T47D (cell line): ENCODE measurements around the gene TAS1R1.
A peak's percentile ranks its signal among the peaks of the same experiment; 100 is the strongest.

Experiments used
- DNase-seq, 2 experiments: peaks; one replicate each; pipeline versions ENCODE4 v3.0.0 to v3.0.0-alpha.2; 2011 to 2012; ENCODE audit warnings: low read depth in 1 of 2, low spot score in 1 of 2
- JUND ChIP-seq: IDR thresholded peaks from 2 replicates; pipeline ENCODE4 v1.6.1; 2012; ENCODE audit warnings: low read depth
- in situ Hi-C: cut with HindIII; loops from 2 replicates; pipeline ENCODE4 v1.10.0; 2016; ENCODE audit warnings: low sequenced_read_pairs, low pct_unique_long_range_greater_than_20kb

The TAS1R1 gene

DNA sequence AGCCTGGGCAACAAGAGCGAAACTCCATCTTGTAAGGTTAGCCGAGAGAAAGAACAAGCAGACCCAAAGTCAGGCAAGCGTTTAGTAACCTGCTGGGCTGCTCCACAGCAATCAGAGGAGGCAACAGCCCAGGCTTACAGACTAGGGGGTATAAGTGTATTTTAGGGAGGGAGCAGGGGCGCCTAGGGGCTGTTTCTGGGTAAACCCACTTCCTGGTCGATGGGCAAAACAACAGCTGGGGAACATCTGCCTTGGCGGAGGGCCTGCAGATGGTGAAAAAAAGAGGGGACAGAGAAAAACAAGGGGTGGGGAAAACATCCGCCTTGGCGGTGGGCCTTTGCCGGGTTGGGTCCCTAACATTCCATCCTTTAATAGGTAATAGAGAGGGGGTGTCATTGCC is 5.2 kb downstream of the TAS1R1 start:
- DNase-seq = no peak
- in situ Hi-C loops = no loop called here
- TF ChIP-seq JUND = no peak

DNA sequence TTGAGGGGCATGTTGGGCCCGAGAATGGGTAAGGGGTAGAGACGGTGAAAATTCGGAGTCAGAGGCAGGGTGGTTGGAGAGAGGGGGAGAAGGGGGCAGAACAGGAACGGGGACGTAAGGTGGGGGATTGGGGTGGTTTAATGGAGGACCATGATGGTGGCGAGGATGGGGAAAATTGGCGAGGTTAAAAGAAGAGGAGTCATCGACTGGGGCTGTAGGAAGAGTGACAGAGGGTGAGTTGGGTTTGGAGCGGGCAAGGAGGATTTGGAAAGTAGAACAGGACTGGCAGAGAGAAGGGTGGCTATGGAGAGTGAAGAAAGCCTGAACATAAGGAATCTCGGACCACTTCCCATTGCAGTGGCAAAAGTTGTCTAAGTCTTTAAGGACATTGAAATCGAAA is 13.9 kb downstream of the TAS1R1 start:
- no peak for TF ChIP-seq JUND
- in situ Hi-C loops = no loop called here
- DNase-seq = no peak

DNA sequence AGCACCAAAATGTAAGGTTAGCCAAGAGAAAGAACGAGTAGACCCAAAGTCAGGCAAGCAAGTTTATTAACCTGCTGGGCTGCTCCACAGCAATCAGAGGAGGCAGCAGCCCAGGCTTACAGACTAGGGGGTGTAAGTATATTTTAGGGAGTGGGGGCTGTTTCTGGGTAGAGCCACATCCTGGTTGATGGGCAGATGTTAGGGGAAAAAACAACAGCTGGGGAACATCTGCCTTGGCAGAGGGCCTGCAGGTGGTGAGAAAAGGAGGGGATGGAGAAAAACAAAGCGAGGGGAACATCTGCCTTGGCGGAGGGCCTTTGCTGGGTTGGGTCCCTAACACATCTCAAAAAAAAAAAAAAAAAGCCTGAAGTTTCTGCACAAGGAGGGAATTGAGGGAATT is 15.0 kb downstream of the TAS1R1 start:
- TF ChIP-seq JUND = no peak
- DNase-seq = no peak
- in situ Hi-C loops = no loop called here

DNA sequence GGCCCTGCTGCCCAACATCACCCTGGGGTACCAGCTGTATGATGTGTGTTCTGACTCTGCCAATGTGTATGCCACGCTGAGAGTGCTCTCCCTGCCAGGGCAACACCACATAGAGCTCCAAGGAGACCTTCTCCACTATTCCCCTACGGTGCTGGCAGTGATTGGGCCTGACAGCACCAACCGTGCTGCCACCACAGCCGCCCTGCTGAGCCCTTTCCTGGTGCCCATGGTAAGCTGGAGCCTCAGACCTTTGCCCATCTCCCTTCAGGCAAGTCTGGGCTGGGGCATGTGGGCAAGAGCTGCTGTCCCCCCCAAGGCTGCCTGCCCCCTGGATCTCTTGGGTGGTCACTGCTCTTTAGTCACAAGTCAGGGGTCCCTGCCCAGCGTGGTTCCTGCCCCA is 15.9 kb downstream of the TAS1R1 start:
- TF ChIP-seq JUND = no peak
- no peak for DNase-seq
- in situ Hi-C loops = no loop called here

DNA sequence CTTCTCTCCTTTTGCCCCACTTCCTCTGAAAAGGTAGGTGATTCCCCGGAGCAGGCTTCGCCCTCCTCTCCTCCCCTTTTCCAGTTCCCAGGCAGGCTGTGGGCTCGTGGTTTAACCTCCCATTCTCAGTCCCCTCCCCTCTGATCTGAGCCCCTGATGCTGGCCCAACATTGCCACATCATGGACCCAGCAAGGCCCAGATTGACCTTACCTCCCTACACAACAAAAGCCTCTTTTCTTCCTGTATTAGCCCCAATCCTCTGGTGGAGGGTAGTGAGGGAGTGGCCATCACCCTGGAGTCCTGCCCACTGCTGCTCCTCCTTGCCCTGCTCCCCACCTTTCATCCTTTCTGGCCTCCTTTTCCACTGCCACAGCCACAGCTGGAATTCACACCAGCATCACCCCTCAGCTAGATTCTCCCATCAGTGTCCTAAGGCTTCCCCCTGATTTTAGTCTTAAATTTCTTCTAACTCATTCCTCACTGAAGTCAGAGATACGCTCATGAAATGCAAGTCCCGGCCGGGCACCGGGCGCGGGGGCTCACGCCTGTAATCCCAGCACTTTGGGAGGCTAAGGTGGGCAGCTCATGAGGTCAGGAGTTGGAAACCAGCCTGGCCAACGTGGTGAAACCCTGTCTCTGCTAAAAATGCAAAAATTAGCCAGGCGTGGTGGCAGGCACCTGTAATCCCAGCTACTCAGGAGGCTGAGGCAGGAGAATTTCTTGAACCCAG is 17.7 kb downstream of the TAS1R1 start:
- no peak for TF ChIP-seq JUND
- DNase-seq = no peak
- in situ Hi-C loops = no loop called here

DNA sequence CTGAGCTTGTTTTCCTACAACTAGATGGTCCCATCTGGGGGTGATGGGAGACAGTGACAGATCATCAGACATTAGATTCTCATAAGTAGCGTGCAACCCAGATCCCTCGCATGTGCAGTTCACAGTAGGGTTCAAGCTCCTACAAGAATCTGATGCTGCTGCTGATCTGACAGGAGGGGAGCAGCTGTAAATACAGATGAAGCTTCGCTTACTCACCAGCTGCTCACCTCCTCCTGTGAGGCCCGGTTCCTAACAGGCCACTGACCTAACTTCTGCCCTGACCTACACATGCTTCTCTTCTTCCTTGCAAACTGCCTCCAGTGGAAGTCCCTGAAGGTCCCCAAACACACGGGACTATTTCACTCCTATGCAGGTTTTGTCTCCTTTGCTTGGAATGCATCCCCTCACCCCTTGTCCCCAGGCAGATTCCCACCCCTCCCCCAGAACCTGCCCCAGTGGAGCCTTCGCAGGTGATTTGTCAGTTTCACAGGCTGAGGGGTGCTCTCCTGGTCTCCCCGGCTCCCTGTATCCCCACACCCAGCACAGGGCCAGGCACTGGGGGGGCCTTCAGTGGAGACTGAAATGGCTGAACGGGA is 19.0 kb downstream of the TAS1R1 start:
- in situ Hi-C loops = no loop called here
- no peak for DNase-seq
- no peak for TF ChIP-seq JUND

DNA sequence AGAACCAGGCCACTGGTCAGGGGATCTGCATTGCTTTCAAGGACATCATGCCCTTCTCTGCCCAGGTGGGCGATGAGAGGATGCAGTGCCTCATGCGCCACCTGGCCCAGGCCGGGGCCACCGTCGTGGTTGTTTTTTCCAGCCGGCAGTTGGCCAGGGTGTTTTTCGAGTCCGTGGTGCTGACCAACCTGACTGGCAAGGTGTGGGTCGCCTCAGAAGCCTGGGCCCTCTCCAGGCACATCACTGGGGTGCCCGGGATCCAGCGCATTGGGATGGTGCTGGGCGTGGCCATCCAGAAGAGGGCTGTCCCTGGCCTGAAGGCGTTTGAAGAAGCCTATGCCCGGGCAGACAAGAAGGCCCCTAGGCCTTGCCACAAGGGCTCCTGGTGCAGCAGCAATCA is 19.7 kb downstream of the TAS1R1 start:
- no peak for TF ChIP-seq JUND
- no peak for DNase-seq
- in situ Hi-C loops = no loop called here

DNA sequence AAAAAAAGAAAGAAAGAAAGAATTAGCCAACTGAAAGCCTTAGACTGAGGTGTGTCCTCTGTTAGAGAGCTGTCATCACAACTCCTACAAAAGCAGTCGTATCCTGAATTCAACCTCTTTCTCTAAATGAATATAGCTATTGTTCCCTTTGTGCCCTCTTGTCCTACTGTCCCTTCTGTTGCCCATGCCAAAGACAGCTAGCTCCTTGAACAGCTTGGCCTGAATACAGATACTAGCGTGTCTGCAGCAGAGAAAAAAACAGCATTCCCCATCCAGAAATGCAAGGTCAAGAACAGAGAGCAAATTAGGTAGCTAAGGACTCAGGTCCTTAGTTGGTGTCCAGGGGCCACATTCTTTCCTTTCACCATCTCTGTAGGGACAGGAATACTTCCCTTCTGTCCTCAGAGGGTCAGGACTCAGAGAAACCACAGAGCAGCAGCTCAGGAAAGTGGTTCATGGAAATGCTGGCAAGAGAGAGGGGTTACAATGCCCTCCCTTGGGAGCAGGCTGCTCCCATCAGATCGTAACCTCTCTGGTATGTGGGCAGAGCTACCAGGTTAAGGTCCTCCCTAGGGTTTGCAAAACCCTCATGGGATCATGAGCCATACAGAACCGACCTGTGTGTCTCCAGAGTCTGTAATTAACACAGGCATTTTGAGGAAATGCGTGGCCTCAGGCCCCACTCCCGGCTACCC is 22.9 kb downstream of the TAS1R1 start:
- no peak for TF ChIP-seq JUND
- DNase-seq = no peak
- in situ Hi-C loops = no loop called here

DNA sequence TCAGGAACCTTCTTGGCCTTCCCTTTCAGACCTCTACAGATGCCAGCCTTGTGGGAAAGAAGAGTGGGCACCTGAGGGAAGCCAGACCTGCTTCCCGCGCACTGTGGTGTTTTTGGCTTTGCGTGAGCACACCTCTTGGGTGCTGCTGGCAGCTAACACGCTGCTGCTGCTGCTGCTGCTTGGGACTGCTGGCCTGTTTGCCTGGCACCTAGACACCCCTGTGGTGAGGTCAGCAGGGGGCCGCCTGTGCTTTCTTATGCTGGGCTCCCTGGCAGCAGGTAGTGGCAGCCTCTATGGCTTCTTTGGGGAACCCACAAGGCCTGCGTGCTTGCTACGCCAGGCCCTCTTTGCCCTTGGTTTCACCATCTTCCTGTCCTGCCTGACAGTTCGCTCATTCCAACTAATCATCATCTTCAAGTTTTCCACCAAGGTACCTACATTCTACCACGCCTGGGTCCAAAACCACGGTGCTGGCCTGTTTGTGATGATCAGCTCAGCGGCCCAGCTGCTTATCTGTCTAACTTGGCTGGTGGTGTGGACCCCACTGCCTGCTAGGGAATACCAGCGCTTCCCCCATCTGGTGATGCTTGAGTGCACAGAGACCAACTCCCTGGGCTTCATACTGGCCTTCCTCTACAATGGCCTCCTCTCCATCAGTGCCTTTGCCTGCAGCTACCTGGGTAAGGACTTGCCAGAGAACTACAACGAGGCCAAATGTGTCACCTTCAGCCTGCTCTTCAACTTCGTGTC is 23.7 kb downstream of the TAS1R1 start:
- DNase-seq = no peak
- no peak for TF ChIP-seq JUND
- in situ Hi-C loops = no loop called here

DNA sequence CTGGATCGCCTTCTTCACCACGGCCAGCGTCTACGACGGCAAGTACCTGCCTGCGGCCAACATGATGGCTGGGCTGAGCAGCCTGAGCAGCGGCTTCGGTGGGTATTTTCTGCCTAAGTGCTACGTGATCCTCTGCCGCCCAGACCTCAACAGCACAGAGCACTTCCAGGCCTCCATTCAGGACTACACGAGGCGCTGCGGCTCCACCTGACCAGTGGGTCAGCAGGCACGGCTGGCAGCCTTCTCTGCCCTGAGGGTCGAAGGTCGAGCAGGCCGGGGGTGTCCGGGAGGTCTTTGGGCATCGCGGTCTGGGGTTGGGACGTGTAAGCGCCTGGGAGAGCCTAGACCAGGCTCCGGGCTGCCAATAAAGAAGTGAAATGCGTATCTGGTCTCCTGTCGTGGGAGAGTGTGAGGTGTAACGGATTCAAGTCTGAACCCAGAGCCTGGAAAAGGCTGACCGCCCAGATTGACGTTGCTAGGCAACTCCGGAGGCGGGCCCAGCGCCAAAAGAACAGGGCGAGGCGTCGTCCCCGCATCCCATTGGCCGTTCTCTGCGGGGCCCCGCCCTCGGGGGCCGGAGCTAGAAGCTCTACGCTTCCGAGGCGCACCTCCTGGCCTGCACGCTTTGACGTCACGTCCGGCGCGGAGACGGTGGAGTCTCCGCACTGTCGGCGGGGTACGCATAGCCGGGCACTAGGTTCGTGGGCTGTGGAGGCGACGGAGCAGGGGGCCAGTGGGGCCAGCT is 24.4 kb downstream of the TAS1R1 start, which contains the start of gene ZBTB48:
Gene ZBTB48 (plus strand): TSS at position 621 of the 745 bp plus-strand sequence. CDS start 616 bp downstream, outside the sequence.
- TF ChIP-seq JUND = no peak
- peak; percentile 96 for DNase-seq
- in situ Hi-C loops = no loop called here

DNA sequence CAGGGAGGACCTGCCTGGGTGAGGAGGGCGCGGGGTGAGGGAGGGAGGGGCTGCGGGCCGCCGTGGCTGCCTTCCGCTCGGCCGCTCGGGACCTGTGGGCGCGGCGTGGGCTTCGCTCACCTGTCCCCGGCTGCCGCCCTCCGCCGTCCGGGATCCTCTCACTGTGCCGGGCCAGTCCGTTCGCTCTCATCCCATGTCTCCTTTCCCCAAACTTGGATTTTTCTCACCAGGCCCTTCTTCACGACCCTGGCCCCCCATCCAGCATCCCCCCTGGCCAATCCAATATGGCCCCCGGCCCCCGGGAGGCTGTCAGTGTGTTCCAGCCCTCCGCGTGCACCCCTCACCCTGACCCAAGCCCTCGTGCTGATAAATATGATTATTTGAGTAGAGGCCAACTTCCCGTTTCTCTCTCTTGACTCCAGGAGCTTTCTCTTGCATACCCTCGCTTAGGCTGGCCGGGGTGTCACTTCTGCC is 25.0 kb downstream of the TAS1R1 start:
- TF ChIP-seq JUND = no peak
- in situ Hi-C loops = no loop called here
- no peak for DNase-seq

DNA sequence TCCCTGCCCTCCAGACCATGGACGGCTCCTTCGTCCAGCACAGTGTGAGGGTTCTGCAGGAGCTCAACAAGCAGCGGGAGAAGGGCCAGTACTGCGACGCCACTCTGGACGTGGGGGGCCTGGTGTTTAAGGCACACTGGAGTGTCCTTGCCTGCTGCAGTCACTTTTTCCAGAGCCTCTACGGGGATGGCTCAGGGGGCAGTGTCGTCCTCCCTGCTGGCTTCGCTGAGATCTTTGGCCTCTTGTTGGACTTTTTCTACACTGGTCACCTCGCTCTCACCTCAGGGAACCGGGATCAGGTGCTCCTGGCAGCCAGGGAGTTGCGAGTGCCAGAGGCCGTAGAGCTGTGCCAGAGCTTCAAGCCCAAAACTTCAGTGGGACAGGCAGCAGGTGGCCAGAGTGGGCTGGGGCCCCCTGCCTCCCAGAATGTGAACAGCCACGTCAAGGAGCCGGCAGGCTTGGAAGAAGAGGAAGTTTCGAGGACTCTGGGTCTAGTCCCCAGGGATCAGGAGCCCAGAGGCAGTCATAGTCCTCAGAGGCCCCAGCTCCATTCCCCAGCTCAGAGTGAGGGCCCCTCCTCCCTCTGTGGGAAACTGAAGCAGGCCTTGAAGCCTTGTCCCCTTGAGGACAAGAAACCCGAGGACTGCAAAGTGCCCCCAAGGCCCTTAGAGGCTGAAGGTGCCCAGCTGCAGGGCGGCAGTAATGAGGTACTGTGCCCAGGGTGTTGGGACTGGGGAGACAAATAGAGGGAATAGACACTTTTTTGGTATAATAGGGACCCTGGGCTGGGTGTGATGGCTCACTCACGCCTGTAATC is 25.7 kb downstream of the TAS1R1 start:
- TF ChIP-seq JUND = no peak
- in situ Hi-C loops = no loop called here
- DNase-seq = no peak
